HL-60 (cell line): Measurements from ENCODE around the gene CPTP.

Experiments
- CTCF ChIP-seq: IDR thresholded peaks from one replicate; pipeline ENCODE4 v1.5.1; 2011; ENCODE audit warnings: low read length, control low read depth, inconsistent platforms; ENCODE audit not compliant: insufficient read depth
- GABPA ChIP-seq: IDR thresholded peaks from 2 replicates; pipeline ENCODE4 v1.6.1; 2012; ENCODE audit warnings: low read depth
- POLR2AphosphoS5 ChIP-seq: IDR thresholded peaks from 2 replicates; pipeline ENCODE4 v1.6.1; 2012; ENCODE audit warnings: low read depth
- REST ChIP-seq: IDR thresholded peaks from 2 replicates; pipeline ENCODE4 v1.6.1; 2012; ENCODE audit warnings: low read depth; ENCODE audit not compliant: insufficient replicate concordance
- SPI1 ChIP-seq: IDR thresholded peaks from 2 replicates; pipeline ENCODE4 v1.6.1; 2012; ENCODE audit warnings: low read depth, mild to moderate bottlenecking, borderline replicate concordance

DNA sequence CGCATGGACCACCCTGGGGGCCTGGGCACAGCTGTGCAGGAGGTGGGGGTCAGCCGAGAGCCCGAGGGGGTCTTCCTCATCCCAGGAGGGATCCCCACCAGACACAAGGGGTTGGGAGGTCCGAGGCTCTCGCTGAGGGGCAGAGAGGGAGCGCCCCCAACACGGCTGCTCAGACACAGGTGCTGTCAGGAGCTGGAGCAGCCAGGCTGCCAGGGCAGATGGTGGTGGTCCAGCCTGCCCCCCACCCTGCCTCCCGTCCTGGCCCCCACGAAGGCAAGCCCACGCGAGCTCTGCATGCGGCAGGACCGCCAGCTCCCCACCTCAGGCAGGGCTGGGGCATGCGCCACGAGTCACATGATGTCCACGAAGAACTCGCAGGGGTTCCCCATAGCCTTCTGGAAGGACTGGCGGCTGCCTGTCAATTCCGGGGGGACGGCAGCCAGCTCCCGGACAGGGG is 11.2 kb downstream of the CPTP start:
- no peak for TF ChIP-seq CTCF
- no peak for TF ChIP-seq POLR2AphosphoS5
- no peak for TF ChIP-seq GABPA
- no peak for TF ChIP-seq REST
- no peak for TF ChIP-seq SPI1
